ENCODE results near the gene GPR4.

GPR4 gene

GRCh38 chr19:45564131-45564780 is 37.8 kb downstream of the GPR4 start:
- no peak overlapping the region for H3K4me3 ChIP-seq
- H3K27ac ChIP-seq, result no peak overlapping the region

GRCh38 chr19:45560686-45561085 is 41.3 kb downstream of the GPR4 start:
- H3K4me3 ChIP-seq, result no peak overlapping the region

GRCh38 chr19:45560038-45560437 is 42.0 kb downstream of the GPR4 start:
- H3K27ac ChIP-seq, result no peak overlapping the region

More at GRCh38 chr19:45560686-45561085, 41.3 kb downstream of the GPR4 start:
- H3K27ac ChIP-seq, result no peak overlapping the region

GRCh38 chr19:45558399-45558878 is 43.6 kb downstream of the GPR4 start:
- H3K4me3 ChIP-seq, result no peak overlapping the region
- no peak overlapping the region for H3K27ac ChIP-seq

More at GRCh38 chr19:45560038-45560437, 42.0 kb downstream of the GPR4 start:
- no peak overlapping the region for H3K4me3 ChIP-seq

- Histone ChIP-seq H3K4me3 (no peak overlapping the region), H3K27ac (no peak overlapping the region)
Observed at GRCh38 chr19:45556835-45557234, 45.2 kb downstream of the GPR4 start.

- Histone ChIP-seq H3K4me3 (no peak overlapping the region), H3K27ac (no peak overlapping the region)
Observed at GRCh38 chr19:45554481-45554880, 47.5 kb downstream of the GPR4 start.

- Histone ChIP-seq H3K4me3 (no peak overlapping the region), H3K27ac (peak overlapping the region in 1 of 21 experiments; percentile 16)
Observed at GRCh38 chr19:45553464-45553863, 48.5 kb downstream of the GPR4 start.

- Histone ChIP-seq H3K4me3 (no peak overlapping the region), H3K27ac (peak overlapping the region in 10 of 21 experiments; percentile 25 to 81 (median 37))
Observed at GRCh38 chr19:45547965-45548609, 53.9 kb downstream of the GPR4 start.

GRCh38 chr19:45547211-45547770 is 54.7 kb downstream of the GPR4 start:
- Histone ChIP-seq H3K4me3 (no peak overlapping the region), H3K27ac (peak overlapping the region in 4 of 21 experiments; percentile 35 to 81 (median 46))

GRCh38 chr19:45542234-45542668 is 59.8 kb downstream of the GPR4 start:
- Histone ChIP-seq H3K27ac (peak overlapping the region in 5 of 21 experiments; percentile 3 to 75 (median 54)), H3K4me3 (no peak overlapping the region)
